GM12801 (cell line): ENCODE results near the gene AMOTL1.

ENCODE experiments used
- TF ChIP-seq, protein P1 (sequence below): IDR thresholded peaks from one replicate; pipeline ENCODE4 v1.5.1; 2011; ENCODE audit warnings: control low read depth; ENCODE audit not compliant: insufficient read length; ENCODE audit errors: extremely low read depth

The AMOTL1 gene

DNA sequence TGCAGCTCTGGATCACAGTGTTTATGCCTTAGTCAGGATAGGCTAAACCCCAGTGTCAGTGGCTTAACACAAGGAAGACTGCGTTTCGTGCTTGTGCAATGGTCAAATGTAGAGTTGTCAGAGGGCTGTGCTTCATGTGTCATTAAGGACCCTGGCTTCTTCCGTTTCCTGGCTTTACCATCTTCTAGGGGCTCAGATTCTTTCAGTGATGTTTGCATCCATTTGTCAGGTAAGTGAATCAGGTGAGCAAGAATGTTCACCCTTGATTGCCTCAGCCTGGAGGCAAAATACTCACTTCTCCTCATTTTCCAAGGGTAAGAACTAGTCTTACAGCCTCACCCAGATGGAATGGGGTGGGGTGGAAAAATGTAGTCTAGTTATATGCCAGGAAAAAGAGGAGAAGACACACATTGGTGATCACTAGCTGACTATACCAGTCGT, 20.5 kb upstream of the AMOTL1 start:
- TF ChIP-seq, protein P1, sequence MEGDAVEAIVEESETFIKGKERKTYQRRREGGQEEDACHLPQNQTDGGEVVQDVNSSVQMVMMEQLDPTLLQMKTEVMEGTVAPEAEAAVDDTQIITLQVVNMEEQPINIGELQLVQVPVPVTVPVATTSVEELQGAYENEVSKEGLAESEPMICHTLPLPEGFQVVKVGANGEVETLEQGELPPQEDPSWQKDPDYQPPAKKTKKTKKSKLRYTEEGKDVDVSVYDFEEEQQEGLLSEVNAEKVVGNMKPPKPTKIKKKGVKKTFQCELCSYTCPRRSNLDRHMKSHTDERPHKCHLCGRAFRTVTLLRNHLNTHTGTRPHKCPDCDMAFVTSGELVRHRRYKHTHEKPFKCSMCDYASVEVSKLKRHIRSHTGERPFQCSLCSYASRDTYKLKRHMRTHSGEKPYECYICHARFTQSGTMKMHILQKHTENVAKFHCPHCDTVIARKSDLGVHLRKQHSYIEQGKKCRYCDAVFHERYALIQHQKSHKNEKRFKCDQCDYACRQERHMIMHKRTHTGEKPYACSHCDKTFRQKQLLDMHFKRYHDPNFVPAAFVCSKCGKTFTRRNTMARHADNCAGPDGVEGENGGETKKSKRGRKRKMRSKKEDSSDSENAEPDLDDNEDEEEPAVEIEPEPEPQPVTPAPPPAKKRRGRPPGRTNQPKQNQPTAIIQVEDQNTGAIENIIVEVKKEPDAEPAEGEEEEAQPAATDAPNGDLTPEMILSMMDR, result no peak

DNA sequence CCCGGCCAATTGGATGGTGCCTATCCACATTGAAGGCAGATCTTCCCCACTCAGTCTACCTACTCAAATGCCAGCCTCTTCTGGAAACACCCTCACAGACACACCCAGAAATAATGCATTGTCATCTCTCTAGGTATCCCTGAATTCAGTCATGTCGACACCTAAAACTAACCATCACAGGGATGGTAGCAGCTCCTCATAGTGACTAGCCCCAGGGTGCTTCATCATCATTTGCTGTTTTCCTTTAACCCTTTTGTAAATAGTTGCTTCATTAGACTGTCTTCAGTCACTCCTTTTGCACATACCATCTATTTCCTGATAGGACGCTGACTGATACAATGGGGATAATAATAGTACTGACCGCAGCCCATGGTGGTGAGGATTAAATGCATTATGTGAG, 18.8 kb upstream of the AMOTL1 start:
- TF ChIP-seq, protein P1, result no peak

DNA sequence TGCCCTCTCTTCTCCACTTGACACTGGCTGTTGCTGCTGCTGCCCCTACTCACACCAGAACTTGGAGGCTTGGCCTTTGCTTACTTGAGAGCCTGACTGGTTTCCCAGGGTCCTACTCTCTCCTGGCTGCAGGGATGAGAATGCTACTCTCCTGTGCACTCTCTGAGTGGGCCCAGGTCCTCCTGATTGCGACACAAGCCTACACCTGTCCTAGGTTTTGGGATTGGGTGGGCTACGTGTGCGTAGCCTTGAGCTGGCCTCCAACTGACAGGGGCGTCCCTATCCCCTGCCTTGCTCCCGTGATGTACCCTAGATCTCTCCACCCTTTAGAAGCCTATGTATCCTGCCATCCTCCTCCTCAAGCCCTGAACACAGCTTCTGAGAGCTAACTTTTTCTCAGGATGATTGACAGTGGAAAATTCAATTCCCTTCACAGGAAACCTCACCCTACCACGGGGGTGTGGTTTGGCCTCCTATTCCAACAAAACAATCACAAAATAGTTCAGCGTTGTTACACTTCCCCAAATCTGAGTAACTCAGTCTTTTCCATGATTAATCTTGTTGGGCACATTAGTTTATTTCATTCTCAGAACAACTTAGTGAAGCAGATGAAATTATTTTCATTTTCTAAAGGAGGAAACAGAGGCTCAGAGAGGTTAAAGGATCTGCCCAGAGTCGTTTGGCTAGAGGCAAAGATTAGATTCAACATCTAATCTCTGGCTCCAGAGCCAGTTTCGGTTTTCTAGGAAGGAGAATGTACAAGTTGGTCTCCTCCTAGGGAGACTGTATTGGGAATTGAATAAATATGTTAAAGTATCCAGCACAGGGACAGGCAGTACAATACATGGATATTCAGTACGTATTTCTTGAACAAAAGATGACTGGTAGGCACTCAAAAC, 17.6 kb upstream of the AMOTL1 start:
- TF ChIP-seq, protein P1, result no peak

DNA sequence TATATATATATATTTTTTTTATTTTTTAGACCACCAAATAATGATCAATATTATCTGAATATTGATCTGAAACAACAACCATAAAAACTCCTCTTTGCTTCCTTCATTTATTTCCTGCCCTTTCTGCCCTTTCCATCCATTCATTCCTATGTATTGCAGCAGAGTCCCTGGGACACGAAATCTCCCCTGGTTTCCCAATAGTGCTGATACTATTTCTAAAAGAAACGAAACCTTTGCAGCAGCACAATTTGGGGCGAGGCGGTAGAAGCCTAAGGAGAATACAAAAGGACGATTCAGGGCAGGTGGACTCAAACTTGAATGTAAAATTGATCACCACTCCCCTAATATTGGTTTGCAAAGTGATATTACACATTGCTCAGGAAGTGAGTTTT, 16.9 kb upstream of the AMOTL1 start:
- TF ChIP-seq, protein P1, result no peak

DNA sequence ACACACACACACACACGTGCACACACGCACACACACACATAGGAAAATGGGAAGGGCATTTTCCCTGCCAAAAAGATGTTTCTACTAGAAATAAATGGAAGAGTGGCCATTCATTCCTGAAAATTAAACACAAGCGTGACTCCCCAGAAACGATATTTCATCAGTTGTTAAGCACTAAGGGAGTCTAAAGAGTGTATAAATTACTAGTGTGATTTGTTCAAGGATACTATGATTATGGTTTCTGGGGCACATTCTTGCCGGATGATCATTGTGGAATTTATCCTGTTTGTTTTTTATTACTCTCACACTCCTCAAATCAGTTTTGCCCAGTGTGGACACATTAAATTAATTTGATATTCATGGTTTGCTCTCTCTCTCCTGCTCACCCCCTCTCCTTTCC, 16.4 kb upstream of the AMOTL1 start:
- TF ChIP-seq, protein P1, result no peak

DNA sequence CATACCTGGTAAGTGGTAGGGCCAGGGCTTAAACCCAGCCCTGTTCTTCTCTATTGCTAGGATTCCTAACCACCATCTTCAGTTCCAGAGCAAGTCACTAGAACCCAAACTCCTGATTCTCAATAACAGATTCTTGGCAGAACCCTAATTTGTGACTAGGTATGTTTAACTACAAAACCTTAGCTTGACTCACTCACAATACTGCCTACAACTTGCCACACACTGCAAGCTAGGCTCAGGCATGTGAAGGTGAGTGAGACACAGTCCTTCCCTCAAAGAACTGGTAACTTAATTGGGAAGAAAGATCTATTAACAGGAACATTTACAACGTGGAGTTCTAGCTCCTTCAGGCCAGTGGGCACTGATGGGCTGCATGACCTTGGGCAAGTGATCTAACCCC, 14.5 kb upstream of the AMOTL1 start:
- TF ChIP-seq, protein P1, result no peak

DNA sequence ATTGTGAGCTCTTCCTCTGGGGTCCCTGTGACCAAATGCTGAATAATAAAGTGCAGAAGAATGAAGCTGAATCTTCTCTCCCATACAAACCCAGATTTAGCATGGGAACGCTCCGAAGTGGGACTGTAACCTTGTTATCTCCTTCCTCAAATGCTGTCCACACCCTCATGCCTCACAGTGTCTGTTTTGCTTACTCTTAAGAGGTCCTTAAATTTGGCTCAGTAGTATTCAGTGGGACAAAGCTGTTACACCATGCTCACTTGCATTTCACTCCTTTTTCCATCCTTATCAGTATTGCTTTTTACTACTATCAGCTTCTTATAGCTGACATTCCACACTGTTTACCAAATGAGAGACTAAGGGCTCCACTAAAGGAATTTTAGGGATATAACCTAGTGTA, 13.8 kb upstream of the AMOTL1 start:
- TF ChIP-seq, protein P1, result no peak
